Limb (tissue), 2 donors: ENCODE results near the gene FRMPD4.

Source experiments
- DNase-seq, 2 donors: peaks; one replicate each; pipeline ENCODE4 v3.0.0-alpha.2; 2016; ENCODE audit errors: extremely low spot score in 2 of 2

FRMPD4 gene

GRCh38 chrX:12439416-12439815 lies 301.1 kb downstream of the FRMPD4 start:
- no peak for DNase-seq

GRCh38 chrX:12440246-12440645 lies 302.0 kb downstream of the FRMPD4 start:
- no peak for DNase-seq

GRCh38 chrX:12441381-12442128 lies 303.3 kb downstream of the FRMPD4 start:
- no peak for DNase-seq

- DNase-seq = no peak
Measured at GRCh38 chrX:12443534-12444098, 305.3 kb downstream of the FRMPD4 start.

GRCh38 chrX:12446342-12447075 lies 308.2 kb downstream of the FRMPD4 start:
- no peak for DNase-seq

- peak in 1 of 2 donors; percentile 1 for DNase-seq
Measured at GRCh38 chrX:12447448-12448064, 309.3 kb downstream of the FRMPD4 start.

- DNase-seq = no peak
Measured at GRCh38 chrX:12452268-12452667, 314.0 kb downstream of the FRMPD4 start.

- DNase-seq = no peak
Measured at GRCh38 chrX:12460929-12461328, 322.7 kb downstream of the FRMPD4 start.

- DNase-seq = no peak
Measured at GRCh38 chrX:12463052-12463451, 324.8 kb downstream of the FRMPD4 start.

- no peak for DNase-seq
Measured at GRCh38 chrX:12463873-12464272, 325.6 kb downstream of the FRMPD4 start.

- DNase-seq = no peak
Measured at GRCh38 chrX:12467321-12467720, 329.0 kb downstream of the FRMPD4 start.

- no peak for DNase-seq
Measured at GRCh38 chrX:12469296-12469695, 331.0 kb downstream of the FRMPD4 start.

GRCh38 chrX:12471061-12471460 lies 332.8 kb downstream of the FRMPD4 start:
- DNase-seq = no peak

GRCh38 chrX:12480956-12481355 lies 342.7 kb downstream of the FRMPD4 start:
- DNase-seq = no peak

- DNase-seq = no peak
Measured at GRCh38 chrX:12488220-12488619, 349.9 kb downstream of the FRMPD4 start.

- DNase-seq = no peak
Measured at GRCh38 chrX:12488771-12489170, 350.5 kb downstream of the FRMPD4 start.

GRCh38 chrX:12489341-12489740 lies 351.1 kb downstream of the FRMPD4 start:
- no peak for DNase-seq

- DNase-seq = no peak
Measured at GRCh38 chrX:12494400-12495138, 356.3 kb downstream of the FRMPD4 start.

- no peak for DNase-seq
Measured at GRCh38 chrX:12496343-12496742, 358.1 kb downstream of the FRMPD4 start.

GRCh38 chrX:12497832-12498591 lies 359.7 kb downstream of the FRMPD4 start:
- no peak for DNase-seq

- DNase-seq = no peak
Measured at GRCh38 chrX:12505127-12505526, 366.9 kb downstream of the FRMPD4 start.
